Smooth muscle cell (in vitro differentiated cells): ENCODE results near the gene STAT4. TPM values are rescaled to one million over a fixed set of nuclear protein-coding genes. Genes with fewer than 3 reads are reported as not detected.
A peak's percentile ranks its signal among the peaks of the same experiment; 100 is the strongest.

Source experiments
- DNase-seq: peaks from one replicate; lab custom pipeline; 2025; ENCODE audit not compliant: unreplicated experiment; lab: John Stamatoyannopoulos, UW
- H2AFZ ChIP-seq: fragments of 200-600 bp; sonication (generic); 2 replicates; pipeline ENCODE4 v1.6.0; 2016; ENCODE audit warnings: antibody characterized with exemption, low read depth, mild to moderate bottlenecking
- H3F3A ChIP-seq: fragments of 200-600 bp; sonication (generic); 2 replicates; pipeline ENCODE4 v1.6.0; 2017; ENCODE audit warnings: antibody characterized with exemption, low read depth
- H3K27ac ChIP-seq: fragments of 200-600 bp; sonication (generic); 2 replicates; pipeline ENCODE4 v1.5.1; 2016; ENCODE audit warnings: low read depth, mild to moderate bottlenecking
- H3K27me3 ChIP-seq: fragments of 200-600 bp; sonication (generic); 2 replicates; pipeline ENCODE4 v1.6.1; 2016; ENCODE audit warnings: low read depth, mild to moderate bottlenecking
- H3K36me3 ChIP-seq: fragments of 200-600 bp; sonication (generic); 2 replicates; pipeline ENCODE4 v1.5.1; 2016; ENCODE audit warnings: low read depth
- H3K4me1 ChIP-seq: fragments of 200-600 bp; sonication (generic); 2 replicates; pipeline ENCODE4 v1.5.1; 2016; ENCODE audit warnings: low read depth
- H3K4me2 ChIP-seq: fragments of 200-600 bp; sonication (generic); 2 replicates; pipeline ENCODE4 v1.6.0; 2016; ENCODE audit warnings: mild to moderate bottlenecking
- H3K4me3 ChIP-seq: fragments of 200-600 bp; sonication (generic); 2 replicates; pipeline ENCODE4 v1.5.1; 2016; ENCODE audit warnings: mild to moderate bottlenecking
- H3K79me2 ChIP-seq: fragments of 200-600 bp; sonication (generic); 2 replicates; pipeline ENCODE4 v1.6.0; 2016; ENCODE audit warnings: low read depth, mild to moderate bottlenecking
- H3K9ac ChIP-seq: fragments of 200-600 bp; sonication (generic); 2 replicates; pipeline ENCODE4 v1.6.0; 2016; ENCODE audit warnings: low read depth
- H3K9me3 ChIP-seq: fragments of 200-600 bp; sonication (generic); replicated peaks from 2 replicates; pipeline ENCODE4 v1.5.1; 2016; ENCODE audit warnings: low read depth
- H4K20me1 ChIP-seq: fragments of 200-600 bp; sonication (generic); 2 replicates; pipeline ENCODE4 v1.6.0; 2016; ENCODE audit warnings: low read depth
- CTCF ChIP-seq: fragments of 200-600 bp; sonication (generic); IDR thresholded peaks from 2 replicates; pipeline ENCODE4 v1.5.1; 2017; ENCODE audit warnings: borderline replicate concordance, mild to moderate bottlenecking, antibody characterized with exemption; ENCODE audit not compliant: insufficient read depth, poor library complexity, severe bottlenecking
- WGBS: methylation state at CpG from one replicate; pipeline ENCODE4 v1.1.7; 2016; ENCODE audit warnings: low lambda C conversion rate; 5-methylcytosine and 5-hydroxymethylcytosine counted together
- polyA plus RNA-seq: library from polyadenylated mRNA; unstranded; fragments of >200 nt; fragmentation: Nextera tagmentation; extraction: Ambion mirVana; gene quantifications from 2 replicates; pipeline ENCODE4 v1.2.1, GENCODE V29; 2016
- total RNA-seq: library from RNA; depleted of rRNA; stranded (reverse); fragments of >200 nt; gene quantifications from 2 replicates; pipeline ENCODE4 v1.2.3, GENCODE V29; 2014

The STAT4 gene
- total and polyA plus RNA-seq, 2 experiments from 2014 or later: 0.89 to 8.4 TPM

GRCh38 chr2:191018643-191019119, 132.1 kb downstream of the STAT4 start:
- Histone ChIP-seq H2AFZ (no peak overlapping the region), H3K4me3 (no peak overlapping the region), H3K36me3 (no peaks in the 10 kb centered on the region), H3K9ac (no peak overlapping the region), H3K27me3 (no peaks in the 10 kb centered on the region), H3K79me2 (peaks cover under 1% of the 10 kb centered on the region), H3F3A (peaks cover 5% of the 10 kb centered on the region), H3K27ac (no peak overlapping the region), H3K4me2 (no peak overlapping the region), H4K20me1 (no peaks in the 10 kb centered on the region), H3K4me1 (peaks cover 18% of the 10 kb centered on the region), H3K9me3 (no peaks in the 10 kb centered on the region)
- 84% methylated on average over 3 of the region's 3 CpGs for WGBS
- no peak for DNase-seq
- TF ChIP-seq CTCF: no peak

GRCh38 chr2:191018048-191018447, 132.7 kb downstream of the STAT4 start:
- Histone ChIP-seq H4K20me1 (peaks cover 2% of the 10 kb centered on the region), H3F3A (peaks cover 5% of the 10 kb centered on the region), H3K27ac (no peak overlapping the region), H3K4me2 (no peak overlapping the region), H3K27me3 (no peaks in the 10 kb centered on the region), H3K9me3 (no peaks in the 10 kb centered on the region), H2AFZ (no peak overlapping the region), H3K4me3 (no peak overlapping the region), H3K4me1 (peaks cover 22% of the 10 kb centered on the region), H3K36me3 (no peaks in the 10 kb centered on the region), H3K9ac (no peak overlapping the region), H3K79me2 (peaks cover 7% of the 10 kb centered on the region)
- WGBS: 92% methylated on average over 1 of the region's 1 CpG
- no peak for TF ChIP-seq CTCF
- DNase-seq: no peak

GRCh38 chr2:191015831-191016230, 135.0 kb downstream of the STAT4 start:
- TF ChIP-seq CTCF: no peak

GRCh38 chr2:191015239-191015638, 135.6 kb downstream of the STAT4 start:
- Histone ChIP-seq H3K27ac (no peak overlapping the region), H3K9ac (no peak overlapping the region), H3K4me3 (no peak overlapping the region)

More at GRCh38 chr2:191015831-191016230, 135.0 kb downstream of the STAT4 start:
- no peaks in the 10 kb centered on the region for H3K9me3 ChIP-seq
- no peak overlapping the region for H3K4me3 ChIP-seq
- no peaks in the 10 kb centered on the region for H3K27me3 ChIP-seq
- no peak for DNase-seq
- no peak overlapping the region for H3K27ac ChIP-seq
- peaks cover 28% of the 10 kb centered on the region for H3K79me2 ChIP-seq
- peaks cover 24% of the 10 kb centered on the region for H3K4me1 ChIP-seq
- H2AFZ ChIP-seq: no peak overlapping the region
- H3K4me2 ChIP-seq: no peak overlapping the region
- H3K36me3 ChIP-seq: no peaks in the 10 kb centered on the region
- H3F3A ChIP-seq: peaks cover 5% of the 10 kb centered on the region
- peaks cover 21% of the 10 kb centered on the region for H4K20me1 ChIP-seq
- H3K9ac ChIP-seq: no peak overlapping the region
- 98% methylated on average over 8 of the region's 8 CpGs for WGBS

More at GRCh38 chr2:191015239-191015638, 135.6 kb downstream of the STAT4 start:
- Histone ChIP-seq H3K79me2 (peaks cover 32% of the 10 kb centered on the region), H3K27me3 (no peaks in the 10 kb centered on the region), H3K4me2 (peak overlapping the region; percentile 93), H3F3A (peaks cover 5% of the 10 kb centered on the region), H2AFZ (no peak overlapping the region), H4K20me1 (peaks cover 22% of the 10 kb centered on the region), H3K4me1 (peaks cover 22% of the 10 kb centered on the region), H3K9me3 (no peaks in the 10 kb centered on the region), H3K36me3 (no peaks in the 10 kb centered on the region)
- WGBS: 93% methylated on average over 2 of the region's 2 CpGs
- no peak for TF ChIP-seq CTCF
- DNase-seq: no peak
